Measurements from ENCODE around the gene CES2.
"Not testable (repeated sequence)": the region's sequence is repeated elsewhere in the genome, so short reads cannot be mapped to it uniquely, and the experiment has no call there.

Gene CES2

DNA sequence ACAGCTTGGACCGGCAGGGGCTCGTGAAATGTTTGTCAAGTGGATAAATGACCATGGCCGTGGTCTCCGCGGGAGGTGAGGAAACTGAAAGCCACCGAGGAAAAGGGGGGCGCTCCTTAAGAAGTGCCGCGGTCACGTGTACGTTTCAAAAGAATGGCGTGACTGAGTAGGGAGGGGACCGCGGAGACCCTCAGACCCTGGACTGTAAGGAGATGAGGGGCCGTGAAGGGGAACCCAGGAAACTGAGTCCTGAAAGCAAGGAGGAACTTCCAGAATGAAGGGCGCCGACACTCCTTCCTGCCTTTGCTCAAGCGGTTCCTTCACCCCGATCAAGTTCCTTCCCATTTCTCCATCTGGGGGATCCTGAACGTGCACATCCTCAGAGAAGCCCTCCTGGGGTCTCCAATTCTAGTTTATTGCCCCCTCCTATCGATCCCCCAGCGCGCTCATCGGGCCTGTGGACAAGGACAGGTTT lies 440 bp upstream of the CES2 start:
- DNase-seq (ENCODE audit: low spot score): not testable (repeated sequence)

DNA sequence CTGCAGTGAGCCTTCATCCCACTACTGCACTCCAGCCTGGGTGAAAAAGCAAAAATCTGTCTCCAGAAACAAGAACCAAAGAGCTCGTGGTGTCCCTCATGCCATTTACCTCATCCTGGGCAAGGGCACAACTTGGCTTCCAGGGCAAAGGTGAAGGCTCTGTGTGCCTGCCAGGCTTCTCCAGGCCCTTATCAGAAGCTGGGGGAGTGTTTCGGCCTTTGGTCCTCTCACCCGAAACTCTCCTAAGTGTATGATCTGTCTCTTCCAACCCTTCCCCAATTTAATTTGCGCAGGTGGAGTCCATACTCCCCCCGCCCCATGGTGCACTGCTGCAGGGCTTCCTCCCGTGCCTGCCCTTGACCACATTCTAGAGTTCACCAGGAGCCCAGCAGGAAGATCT lies 1.1 kb downstream of the CES2 start:
- no peak for DNase-seq (ENCODE audit: low spot score)

DNA sequence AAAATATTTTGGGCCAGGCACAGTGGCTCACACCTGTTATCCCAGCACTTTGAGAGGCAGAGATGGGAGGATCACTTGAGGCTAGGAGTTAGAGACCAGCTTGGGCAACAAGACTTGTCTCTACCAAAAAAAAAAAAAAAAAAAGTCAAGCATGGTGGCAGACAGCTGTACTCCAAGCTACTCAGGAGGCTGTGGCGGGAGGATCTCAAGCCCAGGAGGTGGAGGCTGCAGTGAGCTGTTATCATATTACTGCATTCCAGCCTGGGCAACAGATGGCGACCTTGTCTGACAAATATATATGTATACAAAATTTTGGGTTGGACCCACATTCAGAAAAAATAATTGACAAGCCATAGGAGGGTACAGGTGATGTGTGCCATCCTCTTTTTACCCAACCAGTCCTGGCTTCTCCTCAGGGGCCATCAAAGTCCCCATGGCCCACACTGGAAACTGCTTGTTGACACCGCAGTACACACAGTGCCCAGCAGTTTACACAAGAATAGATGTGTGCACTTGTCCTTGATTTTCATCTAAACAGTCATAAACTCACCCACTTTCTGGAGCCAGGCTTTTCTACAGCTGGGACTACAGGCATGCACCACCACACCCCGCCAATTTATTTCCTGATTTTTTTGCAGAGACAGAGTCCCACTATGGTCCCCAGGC lies 1.7 kb downstream of the CES2 start:
- peak; percentile 45 for DNase-seq (ENCODE audit: low spot score)

DNA sequence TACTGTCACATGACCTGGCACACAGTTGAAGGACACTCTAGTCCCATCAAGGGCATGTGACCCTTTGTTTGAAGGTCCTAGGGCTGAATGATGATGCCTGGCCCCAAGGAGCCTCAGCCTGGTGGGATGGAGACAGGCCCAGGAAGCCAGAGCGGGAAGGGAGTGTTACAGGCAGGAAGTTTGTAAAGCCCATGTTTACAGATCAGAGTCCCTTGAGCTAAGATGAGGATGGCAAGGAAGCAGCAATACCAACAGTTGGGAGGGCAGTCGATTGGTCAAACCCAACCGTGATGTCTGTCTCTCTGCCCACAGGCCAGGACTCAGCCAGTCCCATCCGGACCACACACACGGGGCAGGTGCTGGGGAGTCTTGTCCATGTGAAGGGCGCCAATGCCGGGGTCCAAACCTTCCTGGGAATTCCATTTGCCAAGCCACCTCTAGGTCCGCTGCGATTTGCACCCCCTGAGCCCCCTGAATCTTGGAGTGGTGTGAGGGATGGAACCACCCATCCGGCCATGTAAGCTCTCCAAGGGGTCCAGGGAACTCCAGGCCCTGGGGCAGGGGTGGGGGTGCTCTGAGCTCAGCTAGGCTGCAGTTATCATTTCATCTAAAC lies 2.5 kb downstream of the CES2 start:
- no peak for DNase-seq (ENCODE audit: low spot score)

DNA sequence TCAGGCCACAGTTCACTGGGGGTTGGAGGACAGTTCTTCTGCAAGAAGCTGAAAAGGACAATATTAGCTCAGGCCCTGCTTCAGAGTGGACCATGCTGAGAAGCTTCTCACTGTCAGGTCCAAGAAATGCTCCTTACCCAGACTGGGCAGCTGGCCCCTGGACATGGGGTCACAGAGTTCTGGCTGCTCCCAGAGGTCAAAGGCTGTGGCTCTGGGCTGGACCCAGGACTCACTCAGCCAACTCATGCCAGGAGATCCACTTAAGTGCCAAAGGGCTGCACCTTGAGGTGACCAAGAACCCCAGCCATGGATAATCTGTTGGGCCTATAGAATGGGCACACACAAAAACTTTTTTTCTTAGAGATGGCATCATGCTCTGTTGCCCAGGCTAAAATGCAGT lies 4.0 kb downstream of the CES2 start:
- DNase-seq (ENCODE audit: low spot score): no peak

DNA sequence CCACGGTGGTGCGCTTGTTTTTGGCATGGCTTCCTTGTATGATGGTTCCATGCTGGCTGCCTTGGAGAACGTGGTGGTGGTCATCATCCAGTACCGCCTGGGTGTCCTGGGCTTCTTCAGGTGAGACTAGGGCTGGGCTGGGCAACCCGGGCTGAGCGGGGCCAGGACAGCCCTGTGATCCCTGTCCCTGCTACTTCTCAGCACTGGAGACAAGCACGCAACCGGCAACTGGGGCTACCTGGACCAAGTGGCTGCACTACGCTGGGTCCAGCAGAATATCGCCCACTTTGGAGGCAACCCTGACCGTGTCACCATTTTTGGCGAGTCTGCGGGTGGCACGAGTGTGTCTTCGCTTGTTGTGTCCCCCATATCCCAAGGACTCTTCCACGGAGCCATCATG lies 4.9 kb downstream of the CES2 start:
- DNase-seq (ENCODE audit: low spot score): no peak

DNA sequence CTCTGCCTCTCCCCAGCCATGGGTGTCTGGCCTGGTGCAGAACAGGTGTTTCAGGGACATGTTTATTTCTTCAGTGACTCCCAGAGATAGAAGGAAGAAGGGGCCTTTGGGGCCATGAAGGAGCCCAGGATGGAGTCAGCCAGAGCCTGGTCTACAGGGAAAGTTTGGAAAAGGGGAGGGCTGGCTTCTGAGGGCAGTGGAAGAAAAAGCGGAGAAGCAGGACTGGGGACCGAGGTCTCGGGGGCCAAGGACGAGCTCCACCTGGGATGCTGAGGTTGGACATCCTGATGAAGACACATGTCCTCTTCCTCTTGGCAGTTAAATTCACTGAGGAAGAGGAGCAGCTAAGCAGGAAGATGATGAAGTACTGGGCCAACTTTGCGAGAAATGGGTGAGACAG lies 7.7 kb downstream of the CES2 start:
- DNase-seq (ENCODE audit: low spot score): no peak

DNA sequence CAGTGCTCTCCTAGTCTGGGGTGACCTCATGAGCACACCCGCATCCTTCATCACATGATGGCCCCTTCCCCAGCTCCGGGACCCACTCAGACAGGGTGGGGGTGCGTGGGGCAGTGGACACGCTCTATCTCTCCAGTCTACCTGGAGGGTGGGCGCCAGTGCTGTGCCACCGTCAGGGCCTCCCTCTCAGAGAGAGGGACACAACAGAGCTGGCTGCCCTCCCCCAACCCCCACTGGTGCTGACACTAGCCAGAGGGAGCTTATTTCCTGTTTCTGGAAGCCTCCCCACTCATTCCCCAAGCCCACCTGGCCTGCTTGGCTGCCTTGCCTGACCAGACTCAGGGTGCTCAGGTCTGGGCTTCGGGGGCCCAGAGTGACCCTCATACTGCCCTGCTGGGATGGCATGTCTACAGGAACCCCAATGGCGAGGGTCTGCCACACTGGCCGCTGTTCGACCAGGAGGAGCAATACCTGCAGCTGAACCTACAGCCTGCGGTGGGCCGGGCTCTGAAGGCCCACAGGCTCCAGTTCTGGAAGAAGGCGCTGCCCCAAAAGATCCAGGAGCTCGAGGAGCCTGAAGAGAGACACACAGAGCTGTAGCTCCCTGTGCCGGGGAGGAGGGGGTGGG lies 8.2 kb downstream of the CES2 start:
- no peak for DNase-seq (ENCODE audit: low spot score)

DNA sequence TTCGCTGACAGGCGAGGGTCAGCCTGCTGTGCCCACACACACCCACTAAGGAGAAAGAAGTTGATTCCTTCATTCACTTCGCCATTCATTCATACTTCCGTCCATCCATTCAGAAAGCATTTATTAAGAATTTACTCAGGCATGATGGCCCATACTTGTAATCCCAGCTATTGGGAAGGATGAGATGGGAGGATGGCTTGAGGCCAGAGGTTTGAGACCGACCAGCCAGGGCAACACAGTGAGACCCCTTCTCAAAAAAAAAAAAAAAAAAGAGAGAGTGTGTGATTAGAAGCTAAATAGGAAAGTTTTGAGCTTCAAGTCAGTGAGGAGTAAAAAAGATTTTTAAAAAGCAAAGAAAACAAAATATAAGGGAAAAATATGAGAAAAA lies 8.7 kb downstream of the CES2 start:
- DNase-seq (ENCODE audit: low spot score): no peak

DNA sequence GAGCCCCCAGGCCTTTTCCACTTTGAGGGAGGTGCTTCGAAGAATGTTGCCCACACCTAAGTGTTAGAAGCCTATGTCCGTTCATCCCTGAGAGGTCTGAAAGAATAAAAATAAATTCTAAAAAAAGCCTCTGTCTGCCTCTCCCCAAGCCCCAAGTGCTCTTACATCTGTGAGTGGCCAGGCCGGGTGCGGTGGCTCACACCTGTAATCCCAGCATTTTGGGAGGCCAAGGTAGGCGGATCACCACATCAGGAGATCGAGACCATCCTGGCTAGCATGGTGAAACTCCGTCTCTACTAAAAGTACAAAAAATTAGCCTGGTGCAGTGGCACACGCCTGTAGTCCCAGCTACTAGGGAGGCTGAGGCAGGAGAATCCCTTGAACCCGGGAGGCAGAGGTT lies 9.7 kb downstream of the CES2 start:
- not testable (repeated sequence) for DNase-seq (ENCODE audit: low spot score)

DNA sequence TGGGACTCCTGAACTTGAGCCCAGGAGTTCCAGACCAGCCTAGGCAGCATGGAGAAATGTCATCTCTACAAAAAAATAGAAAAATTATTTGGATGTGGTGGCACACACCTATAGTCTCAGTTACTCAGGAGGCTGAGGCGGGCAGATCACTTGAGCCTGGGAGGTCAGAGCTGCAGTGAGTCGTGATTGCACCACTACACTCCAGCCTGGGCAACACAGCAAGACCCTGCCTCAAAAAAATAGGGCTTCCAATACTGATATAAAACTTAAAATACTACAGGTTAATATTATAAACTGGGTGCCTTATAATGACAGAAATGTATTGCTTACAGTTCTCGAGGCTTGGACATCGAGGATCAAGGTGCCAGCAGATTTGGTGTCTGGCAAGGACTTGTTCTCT lies 10.6 kb downstream of the CES2 start:
- no peak for DNase-seq (ENCODE audit: low spot score)

DNA sequence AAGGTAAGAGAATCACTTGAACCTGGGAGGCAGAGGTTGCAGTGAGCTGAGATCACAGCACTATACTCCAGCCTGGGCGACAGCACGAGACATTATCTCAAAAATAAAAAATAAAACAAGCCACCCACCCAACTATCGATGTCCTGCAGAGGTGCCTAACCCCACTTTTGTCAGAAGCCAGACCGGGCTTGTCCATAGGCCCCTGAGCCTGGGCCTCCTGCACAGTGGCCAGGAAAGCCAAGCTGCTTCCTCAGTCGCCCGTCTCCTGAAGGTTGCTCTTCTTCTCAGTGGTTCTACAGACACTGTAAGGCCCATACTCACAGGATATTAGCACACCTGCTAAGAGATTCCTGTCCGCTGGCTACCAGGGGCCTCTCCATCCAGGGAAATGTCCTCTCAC lies 11.2 kb downstream of the CES2 start:
- no peak for DNase-seq (ENCODE audit: low spot score)

DNA sequence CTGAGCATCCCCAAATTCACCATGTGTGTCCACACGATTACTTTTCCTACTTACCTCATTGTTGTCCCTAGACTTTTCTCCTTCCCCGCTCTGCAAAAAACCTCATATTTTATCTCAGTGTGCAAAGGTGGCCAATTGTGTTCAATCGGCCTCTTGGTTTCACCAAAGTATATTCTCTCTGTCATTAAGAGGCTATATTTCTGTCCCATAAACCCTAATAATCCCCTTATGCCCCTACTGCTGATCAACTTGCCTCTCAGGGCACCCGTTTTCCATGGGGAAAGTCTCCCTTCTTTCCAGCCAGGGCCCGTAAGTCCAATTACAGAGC lies 11.6 kb downstream of the CES2 start:
- no peak for DNase-seq (ENCODE audit: low spot score)

DNA sequence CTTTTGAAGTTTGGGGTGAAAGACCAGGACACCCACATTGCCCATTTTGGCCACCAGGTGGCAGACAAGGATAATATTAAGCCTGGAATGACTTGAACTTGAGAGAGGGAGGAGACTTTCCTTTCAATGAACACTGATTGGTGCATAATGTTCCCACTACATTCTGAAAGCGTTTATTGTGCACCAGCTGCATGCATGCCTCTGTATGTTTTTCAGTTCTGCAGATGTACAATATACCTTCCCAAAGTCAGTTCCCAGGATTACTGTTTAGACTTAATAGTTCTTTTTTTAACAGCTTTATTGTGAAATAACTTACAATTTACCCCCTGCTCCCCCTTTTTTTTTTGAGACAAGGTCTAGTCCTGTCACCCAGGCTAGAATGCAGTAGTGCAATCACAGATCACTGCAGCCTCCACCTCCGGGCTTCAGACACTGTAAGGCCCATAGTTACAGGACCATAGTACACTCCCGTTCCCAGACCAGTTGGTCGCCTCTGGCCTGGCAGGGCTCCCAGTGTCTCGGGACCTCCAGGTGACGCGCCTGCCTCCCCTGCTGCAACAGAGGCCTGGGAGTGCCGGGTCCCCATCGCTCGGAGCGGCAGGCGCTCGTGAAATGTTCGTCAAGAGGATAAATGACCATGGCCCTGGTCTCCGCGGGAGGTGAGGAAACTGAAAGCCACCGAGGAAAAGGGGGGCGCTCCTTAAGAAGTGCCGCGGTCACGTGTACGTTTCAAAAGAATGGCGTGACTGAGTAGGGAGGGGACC lies 12.2 kb downstream of the CES2 start:
- peak; percentile 88 for DNase-seq (ENCODE audit: low spot score)

DNA sequence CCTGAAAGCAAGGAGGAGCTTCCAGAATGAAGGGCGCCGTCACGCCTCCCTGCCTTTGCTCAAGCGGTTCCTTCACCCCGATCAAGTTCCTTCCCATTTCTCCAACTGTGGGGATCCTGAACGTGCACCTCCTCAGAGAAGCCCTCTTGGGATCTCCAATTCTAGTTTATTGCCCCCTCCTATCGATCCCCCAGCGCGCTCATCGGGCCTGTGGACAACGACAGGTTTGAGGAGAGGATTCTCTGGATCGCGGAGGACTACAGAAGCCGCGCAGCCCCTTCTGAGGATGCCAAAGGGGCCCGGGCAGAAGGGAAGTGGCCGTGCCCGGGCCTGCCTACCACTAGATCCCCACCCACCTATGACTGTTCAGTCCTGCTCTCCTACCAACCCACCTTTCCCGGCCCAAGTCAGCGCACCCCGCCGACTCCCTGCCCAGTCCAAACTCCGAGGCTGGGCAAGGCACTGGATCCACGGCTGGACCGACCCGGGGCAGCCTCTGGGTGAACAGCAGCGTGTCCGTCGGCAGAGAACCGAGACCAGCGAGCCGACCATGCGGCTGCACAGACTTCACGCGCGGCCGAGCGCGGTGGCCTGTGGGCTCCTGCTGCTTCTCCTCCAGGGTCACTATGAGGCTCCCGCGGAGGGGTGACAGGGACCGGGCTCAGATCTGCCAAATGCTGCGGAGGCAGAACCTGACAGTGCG lies 13.0 kb downstream of the CES2 start:
- no peak for DNase-seq (ENCODE audit: low spot score)

DNA sequence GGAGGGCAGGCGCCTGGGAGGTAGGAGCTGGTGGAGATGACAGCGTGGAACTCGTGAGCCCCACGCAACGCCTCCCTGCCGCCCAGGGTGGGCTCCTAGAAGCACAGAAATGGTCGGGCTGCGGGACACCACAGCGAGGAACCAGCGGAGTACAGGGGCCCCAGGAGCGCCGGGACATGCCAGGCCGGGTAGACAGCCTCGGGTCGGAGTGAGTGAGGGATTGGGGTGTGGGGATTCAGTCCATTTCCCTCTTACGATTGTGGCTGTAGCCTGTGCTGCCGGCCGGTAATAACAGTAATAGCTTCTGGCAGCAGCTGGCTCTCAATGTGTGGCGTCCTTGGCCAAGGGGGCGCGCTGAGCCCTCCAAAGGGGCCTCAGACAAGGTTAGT lies 13.5 kb downstream of the CES2 start:
- DNase-seq (ENCODE audit: low spot score): no peak

DNA sequence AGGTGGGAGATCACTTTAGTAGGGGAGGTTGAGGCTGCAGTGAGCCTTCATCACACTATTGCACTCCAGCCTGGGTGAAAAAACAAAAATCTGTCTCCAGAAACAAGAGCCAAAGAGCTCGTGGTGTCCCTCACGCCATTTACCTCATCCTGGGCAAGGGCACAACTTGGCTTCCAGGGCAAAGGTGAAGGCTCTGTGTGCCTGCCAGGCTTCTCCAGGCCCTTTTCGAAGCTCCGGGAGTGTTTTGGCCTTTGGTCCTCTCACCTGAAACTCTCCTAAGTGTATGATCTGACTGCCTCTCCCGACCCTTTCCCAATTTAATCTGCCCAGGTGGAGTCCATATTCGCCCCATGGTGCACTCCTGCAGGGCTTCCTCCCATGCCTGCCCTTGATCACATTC lies 14.2 kb downstream of the CES2 start:
- no peak for DNase-seq (ENCODE audit: low spot score)

DNA sequence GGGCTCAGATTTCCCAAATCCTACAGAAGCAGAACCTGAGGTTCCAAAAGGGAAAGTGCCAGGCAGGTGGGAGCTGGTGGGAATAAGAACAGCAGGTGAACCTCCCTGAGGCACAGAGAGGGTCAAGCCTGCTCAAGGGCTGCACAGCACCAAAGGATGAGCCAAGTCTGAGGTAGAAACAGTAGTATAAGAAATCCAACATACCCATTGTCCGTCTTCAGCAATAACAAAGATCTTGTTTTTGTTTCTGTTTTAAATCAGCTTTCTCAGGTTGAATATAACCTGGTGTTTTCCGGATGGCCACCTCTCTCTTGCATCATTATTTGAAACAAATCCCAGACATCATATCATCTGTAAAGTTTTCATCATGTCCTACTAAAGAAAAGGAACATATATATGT lies 15.1 kb downstream of the CES2 start:
- no peak for DNase-seq (ENCODE audit: low spot score)

DNA sequence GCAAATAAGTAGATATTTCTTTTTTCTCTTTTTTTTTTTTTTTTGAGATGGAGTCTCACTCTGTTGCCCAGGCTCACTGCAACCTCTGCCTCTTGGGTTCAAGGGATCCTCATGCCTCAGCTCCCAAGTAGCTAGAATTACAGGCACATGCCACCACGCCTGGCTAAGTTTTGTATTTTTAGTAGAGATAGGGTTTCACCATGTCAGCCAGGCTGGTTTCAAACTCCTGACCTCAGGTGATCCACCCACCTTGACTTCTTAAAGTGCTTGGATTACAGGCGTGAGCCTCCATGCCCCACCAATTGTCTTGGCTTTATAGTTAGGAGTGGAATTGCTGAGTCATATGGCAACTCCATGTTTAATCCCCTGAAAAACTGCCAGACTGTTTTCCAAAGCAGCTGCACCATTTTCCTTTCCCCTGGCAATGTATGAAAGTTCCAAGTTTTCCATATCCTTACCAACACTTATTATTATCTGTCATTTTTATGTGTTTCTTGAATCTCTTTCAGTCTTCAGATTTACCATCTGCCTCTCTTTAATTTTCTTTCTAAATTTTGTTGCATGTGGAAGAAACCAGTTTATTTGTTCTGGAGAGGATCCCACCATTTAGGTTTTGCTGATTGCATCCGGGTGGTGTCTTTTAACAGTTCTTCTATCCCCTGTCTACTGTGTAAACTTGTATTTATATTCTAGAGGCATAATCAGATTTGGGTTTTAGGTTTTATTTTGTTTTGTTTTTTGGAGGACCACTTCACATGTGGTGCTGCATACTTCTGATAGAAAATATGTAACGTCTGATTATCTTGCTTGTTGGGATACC lies 15.9 kb downstream of the CES2 start:
- DNase-seq (ENCODE audit: low spot score): no peak

DNA sequence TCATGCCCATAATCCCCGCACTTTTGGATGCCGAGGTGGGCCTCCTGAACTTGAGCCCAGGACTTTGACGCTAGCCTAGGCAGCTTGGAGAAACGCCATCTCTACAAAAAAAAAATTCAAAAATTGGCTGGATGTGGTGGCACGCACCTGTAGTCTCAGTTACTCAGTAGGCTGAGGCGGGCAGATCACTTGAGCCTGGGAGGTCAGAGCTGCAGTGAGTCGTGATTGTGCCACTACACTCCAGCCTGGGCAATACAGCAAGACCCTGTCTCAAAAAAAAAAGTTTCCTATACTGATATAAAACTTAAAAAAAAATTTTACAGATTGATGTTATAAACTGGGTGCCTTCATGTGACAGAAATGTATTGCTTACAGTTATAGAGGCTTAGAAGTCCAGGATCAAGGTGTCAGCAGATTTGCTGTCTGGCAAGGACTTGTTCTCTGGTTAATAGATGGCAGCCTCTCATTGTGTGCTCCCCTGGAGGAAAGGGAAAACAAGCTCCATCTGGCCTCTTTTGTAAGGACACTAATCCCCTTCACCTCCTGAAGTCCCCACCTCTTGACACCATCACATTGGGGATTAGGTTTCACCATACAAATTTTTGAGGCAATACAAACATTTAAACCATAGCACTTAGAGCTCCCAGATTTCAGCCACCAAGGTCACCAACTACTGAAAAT lies 17.3 kb downstream of the CES2 start:
- no peak for DNase-seq (ENCODE audit: low spot score)

DNA sequence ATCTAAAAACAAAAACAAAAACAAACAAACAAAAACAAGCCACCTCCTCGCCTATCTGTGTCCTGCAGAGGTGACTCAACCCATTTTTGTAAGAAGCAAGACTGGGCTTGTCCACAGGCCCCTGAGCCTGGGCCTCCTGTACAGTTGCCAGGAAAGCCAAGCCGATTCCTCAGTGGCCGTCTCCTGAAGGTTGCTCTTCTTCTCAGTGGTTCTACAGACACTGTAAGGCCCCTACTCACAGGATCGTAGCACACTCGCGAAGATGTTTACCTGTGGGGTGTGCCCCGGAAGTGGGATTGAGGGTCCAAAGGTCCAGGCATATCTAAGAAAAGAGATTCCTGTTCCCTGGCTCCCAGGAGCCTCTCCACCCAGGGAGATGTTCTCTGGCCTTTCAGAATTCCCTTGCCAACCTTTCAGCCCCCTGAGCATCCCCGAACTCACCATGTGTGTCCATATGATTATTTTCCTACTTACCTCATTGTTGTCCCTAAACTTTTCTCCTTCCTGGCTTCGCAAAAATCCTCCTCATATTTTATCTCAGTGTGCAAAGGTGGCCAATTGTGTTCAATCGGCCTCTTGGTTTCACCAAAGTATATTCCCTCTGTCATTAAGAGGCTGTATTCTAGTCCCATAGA lies 18.3 kb downstream of the CES2 start:
- no peak for DNase-seq (ENCODE audit: low spot score)
